ENCODE results near the gene ALOX12B. TPM values are rescaled to one million over a fixed set of nuclear protein-coding genes. Genes with fewer than 3 reads are reported as not detected.
"Not testable (repeated sequence)": the region's sequence is repeated elsewhere in the genome, so short reads cannot be mapped to it uniquely, and the experiment has no call there.

The ALOX12B gene
- total RNA-seq, 1 experiment from 2014 or later: not detected

DNA sequence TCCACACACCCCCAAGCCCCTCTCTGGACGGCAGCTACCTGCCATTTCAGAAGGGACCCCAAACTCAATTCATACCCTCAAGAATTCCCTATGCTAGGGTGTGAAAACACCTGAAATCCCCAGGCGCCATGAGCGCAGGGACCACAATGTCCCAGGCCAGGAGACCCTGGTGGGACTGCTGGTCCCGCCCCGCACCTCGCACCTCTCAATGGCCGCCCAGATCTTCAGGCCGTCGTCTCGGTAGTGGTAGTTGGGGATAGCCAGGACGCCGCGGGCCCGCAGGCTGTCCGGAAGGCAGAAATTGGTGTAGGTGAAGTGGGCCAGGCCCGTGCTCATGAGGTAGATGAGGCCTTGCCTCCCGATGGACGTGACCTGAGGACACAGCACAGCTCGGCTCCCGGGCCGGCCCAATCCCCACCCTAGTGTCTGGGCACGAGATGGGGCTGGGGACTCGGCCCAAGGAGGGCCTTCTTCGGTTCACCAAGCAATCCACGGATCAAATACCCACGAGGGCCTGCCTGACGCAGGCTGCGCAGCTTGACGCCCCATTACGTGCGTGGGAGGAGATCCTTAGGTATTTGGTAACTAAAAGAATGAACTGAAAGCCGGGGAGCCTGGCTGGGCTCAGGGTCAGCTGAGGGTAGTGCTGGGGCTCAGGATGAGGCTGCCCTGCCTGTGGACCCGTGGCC lies 21.6 kb upstream of the ALOX12B start:
- no peaks in the 10 kb centered on the region for H3K36me3 ChIP-seq (ENCODE audit: low read depth)
- no peaks in the 10 kb centered on the region for H3K79me2 ChIP-seq (ENCODE audit: low read depth)
- intact Hi-C loops (cut with micrococcal nuclease; ENCODE audit: unreplicated experiment): no loop called here
- no peak for TF ChIP-seq EZH2 (IDR thresholded peaks at IDR 0.05; ENCODE audit: low read depth)
- TF ChIP-seq, protein P1, sequence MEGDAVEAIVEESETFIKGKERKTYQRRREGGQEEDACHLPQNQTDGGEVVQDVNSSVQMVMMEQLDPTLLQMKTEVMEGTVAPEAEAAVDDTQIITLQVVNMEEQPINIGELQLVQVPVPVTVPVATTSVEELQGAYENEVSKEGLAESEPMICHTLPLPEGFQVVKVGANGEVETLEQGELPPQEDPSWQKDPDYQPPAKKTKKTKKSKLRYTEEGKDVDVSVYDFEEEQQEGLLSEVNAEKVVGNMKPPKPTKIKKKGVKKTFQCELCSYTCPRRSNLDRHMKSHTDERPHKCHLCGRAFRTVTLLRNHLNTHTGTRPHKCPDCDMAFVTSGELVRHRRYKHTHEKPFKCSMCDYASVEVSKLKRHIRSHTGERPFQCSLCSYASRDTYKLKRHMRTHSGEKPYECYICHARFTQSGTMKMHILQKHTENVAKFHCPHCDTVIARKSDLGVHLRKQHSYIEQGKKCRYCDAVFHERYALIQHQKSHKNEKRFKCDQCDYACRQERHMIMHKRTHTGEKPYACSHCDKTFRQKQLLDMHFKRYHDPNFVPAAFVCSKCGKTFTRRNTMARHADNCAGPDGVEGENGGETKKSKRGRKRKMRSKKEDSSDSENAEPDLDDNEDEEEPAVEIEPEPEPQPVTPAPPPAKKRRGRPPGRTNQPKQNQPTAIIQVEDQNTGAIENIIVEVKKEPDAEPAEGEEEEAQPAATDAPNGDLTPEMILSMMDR (conservative IDR thresholded peaks at IDR 0.05): no peak
- H4K20me1 ChIP-seq (ENCODE audit: insufficient read depth): no peaks in the 10 kb centered on the region
- no peaks in the 10 kb centered on the region for H3K9me3 ChIP-seq (ENCODE audit: insufficient read depth, low read depth)
- H2AFZ ChIP-seq: no peak overlapping the region
- no peaks in the 10 kb centered on the region for H3F3A ChIP-seq (ENCODE audit: insufficient read depth, low read depth)
- no peak overlapping the region for H3K4me2 ChIP-seq
- DNase-seq: no peak
- BruUV-seq (replicated peaks): no TSS peak
- ChIA-PET POLR2A (ENCODE audit: unreplicated experiment) (no interaction called here), CTCF (interaction anchor here (0.6 kb wide), 1 partner anchor 34 kb away, joined by 3 read pairs; no protein-coding TSS in a partner anchor)
- no peaks in the 10 kb centered on the region for H3K27me3 ChIP-seq (ENCODE audit: insufficient read depth, low read depth)
- H3K27ac ChIP-seq: no peak overlapping the region
- no peak overlapping the region for H3K4me3 ChIP-seq
- H3K9me2 ChIP-seq (ENCODE audit: insufficient read depth): no peaks in the 10 kb centered on the region
- no peaks in the 10 kb centered on the region for H3K4me1 ChIP-seq (replicated peaks; ENCODE audit: insufficient read depth)

DNA sequence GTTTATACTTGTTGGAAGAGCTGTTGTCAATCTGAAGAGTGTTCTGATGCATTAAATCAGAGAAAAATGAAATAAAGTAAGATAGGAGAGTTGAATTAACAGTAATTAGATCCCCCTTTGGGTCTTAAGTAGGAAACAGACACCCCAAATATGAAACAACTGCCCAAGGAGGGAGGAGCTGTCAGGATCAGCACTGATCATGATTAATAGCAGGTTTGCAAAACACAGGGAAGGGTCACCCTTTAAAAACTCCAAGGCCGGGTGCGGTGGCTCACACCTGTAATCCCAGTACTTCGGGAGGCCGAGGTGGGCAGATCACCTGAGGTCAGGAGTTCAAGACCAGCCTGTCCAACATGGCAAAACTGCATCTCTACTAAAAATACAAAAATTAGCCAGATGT lies 19.5 kb upstream of the ALOX12B start:
- H3K9me2 ChIP-seq (ENCODE audit: insufficient read depth); H3K4me3 ChIP-seq; H3K27me3 ChIP-seq (ENCODE audit: insufficient read depth, low read depth); H4K20me1 ChIP-seq (ENCODE audit: insufficient read depth); POLR2A ChIA-PET (ENCODE audit: unreplicated experiment); H3F3A ChIP-seq (ENCODE audit: insufficient read depth, low read depth); BruUV-seq (replicated peaks); H2AFZ ChIP-seq; H3K9me3 ChIP-seq (ENCODE audit: insufficient read depth, low read depth); DNase-seq; H3K27ac ChIP-seq; H3K79me2 ChIP-seq (ENCODE audit: low read depth); intact Hi-C loops (cut with micrococcal nuclease; ENCODE audit: unreplicated experiment); H3K4me1 ChIP-seq (replicated peaks; ENCODE audit: insufficient read depth); H3K36me3 ChIP-seq (ENCODE audit: low read depth); H3K4me2 ChIP-seq: not testable (repeated sequence)
- CTCF ChIA-PET: interaction anchor here (0.5 to 0.6 kb wide), 2 partner anchors 19 to 107 kb away, joined by 4 read pairs; no protein-coding TSS in a partner anchor

DNA sequence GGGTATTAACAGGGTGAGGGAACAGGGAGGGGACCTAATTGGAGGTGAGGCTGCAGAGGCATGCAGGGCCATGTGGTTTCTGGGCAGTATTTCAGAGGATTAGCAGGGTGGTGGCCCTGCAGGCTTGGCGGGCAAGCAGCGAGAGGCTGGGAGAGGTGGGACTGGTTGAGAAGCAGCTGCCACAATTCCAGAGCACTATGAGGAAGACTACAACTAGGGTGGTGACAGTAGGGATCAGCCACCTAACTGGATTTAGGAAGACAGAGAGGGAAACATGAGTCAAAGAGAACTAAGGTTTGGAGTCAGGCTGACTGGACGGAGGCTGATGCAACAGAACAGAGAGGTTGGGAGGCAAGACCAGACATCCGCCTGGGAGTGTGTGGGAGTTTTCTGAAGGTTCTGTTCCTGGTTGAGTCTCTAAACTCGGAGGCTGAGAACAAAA lies 18.5 kb upstream of the ALOX12B start:
- H3K4me2 ChIP-seq: no peak overlapping the region

More for the DNA sequence above, 18.5 kb upstream of the ALOX12B start:
- intact Hi-C loops (cut with micrococcal nuclease; ENCODE audit: unreplicated experiment): no loop called here
- Histone ChIP-seq H4K20me1 (ENCODE audit: insufficient read depth) (no peaks in the 10 kb centered on the region), H3K4me1 (replicated peaks; ENCODE audit: insufficient read depth) (no peaks in the 10 kb centered on the region), H3K27ac (no peak overlapping the region), H3K9me2 (ENCODE audit: insufficient read depth) (no peaks in the 10 kb centered on the region), H3K4me3 (no peak overlapping the region), H2AFZ (no peak overlapping the region), H3K36me3 (ENCODE audit: low read depth) (no peaks in the 10 kb centered on the region), H3F3A (ENCODE audit: insufficient read depth, low read depth) (no peaks in the 10 kb centered on the region), H3K79me2 (ENCODE audit: low read depth) (no peaks in the 10 kb centered on the region), H3K9me3 (ENCODE audit: insufficient read depth, low read depth) (no peaks in the 10 kb centered on the region), H3K27me3 (ENCODE audit: insufficient read depth, low read depth) (no peaks in the 10 kb centered on the region)
- CTCF ChIA-PET: no interaction called here
- BruUV-seq (replicated peaks): no TSS peak
- no peak for TF ChIP-seq EZH2 (IDR thresholded peaks at IDR 0.05; ENCODE audit: low read depth)
- TF ChIP-seq, protein P1 (conservative IDR thresholded peaks at IDR 0.05): no peak
- POLR2A ChIA-PET (ENCODE audit: unreplicated experiment): no interaction called here
- DNase-seq: no peak

Measured in PC-9 (cell line).